ENCODE results near the gene NUDT8. TPM values are rescaled to one million over a fixed set of nuclear protein-coding genes. Genes with fewer than 3 reads are reported as not detected.
"Not testable (repeated sequence)": the region's sequence is repeated elsewhere in the genome, so short reads cannot be mapped to it uniquely, and the experiment has no call there.

Gene NUDT8
- total RNA-seq, 1 donor from 2014 or later = 6.0 TPM

DNA sequence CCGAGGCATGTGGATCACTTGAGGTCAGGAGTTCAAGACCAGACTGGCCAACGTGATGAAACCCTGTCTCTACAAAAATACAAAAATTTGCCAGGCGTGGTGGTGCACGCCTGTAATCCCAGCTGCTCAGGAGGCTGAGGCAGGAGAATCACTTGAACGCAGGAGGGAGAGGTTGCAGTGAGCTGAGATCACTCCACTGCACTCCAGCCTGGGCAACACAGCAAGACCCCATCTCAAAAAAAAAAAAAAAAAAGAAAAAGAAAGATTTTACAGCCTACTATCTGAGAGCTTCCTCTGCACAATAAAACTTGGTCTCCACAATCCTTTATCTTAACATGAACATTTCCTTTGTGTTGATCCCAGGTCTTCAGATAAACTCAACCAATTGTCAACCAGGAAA lies 31.0 kb upstream of the NUDT8 start:
- DNase-seq = not testable (repeated sequence)

DNA sequence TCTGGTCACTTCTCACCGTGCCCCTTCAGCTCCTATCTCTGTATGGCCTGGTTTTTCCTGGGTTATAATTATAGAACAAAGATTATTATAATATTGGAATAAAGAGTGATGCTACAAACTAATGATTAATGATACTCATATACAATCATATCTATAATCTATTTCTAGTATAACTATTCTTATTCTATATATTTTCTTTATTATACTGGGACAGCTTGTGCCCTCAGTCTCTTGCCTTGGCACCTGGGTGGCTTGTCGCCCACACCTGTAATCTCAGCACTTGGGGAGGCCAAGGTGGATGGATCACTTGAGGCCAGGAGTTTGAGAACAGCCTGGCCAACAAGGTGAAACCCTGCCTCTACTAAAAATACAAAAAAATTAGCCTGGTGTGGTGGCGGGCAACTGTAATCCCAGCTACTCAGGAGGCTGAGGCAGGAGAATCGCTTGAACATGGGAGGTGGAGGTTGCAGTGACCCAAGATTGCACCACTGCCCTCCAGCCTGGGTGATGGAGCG lies 30.0 kb upstream of the NUDT8 start:
- DNase-seq = not testable (repeated sequence)

DNA sequence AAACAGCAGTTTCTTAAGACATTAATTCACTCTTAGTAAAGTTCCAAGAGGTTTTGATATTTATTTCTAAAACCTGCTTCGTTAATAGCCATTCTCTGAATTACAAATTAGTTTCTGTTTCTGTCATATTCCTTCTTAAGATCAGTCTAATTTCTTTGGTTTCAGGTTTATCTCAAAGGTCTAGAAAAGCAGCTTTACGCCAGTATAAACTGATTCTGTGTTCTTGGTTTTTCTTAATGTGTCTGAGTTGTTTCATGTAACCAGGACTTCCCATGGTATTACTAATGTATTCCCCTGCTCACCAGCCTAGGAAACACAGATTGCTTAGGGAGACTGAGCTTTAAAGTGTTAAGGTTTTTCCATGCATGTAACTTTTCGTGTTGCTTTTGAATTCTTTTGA lies 27.6 kb upstream of the NUDT8 start:
- DNase-seq = no peak

DNA sequence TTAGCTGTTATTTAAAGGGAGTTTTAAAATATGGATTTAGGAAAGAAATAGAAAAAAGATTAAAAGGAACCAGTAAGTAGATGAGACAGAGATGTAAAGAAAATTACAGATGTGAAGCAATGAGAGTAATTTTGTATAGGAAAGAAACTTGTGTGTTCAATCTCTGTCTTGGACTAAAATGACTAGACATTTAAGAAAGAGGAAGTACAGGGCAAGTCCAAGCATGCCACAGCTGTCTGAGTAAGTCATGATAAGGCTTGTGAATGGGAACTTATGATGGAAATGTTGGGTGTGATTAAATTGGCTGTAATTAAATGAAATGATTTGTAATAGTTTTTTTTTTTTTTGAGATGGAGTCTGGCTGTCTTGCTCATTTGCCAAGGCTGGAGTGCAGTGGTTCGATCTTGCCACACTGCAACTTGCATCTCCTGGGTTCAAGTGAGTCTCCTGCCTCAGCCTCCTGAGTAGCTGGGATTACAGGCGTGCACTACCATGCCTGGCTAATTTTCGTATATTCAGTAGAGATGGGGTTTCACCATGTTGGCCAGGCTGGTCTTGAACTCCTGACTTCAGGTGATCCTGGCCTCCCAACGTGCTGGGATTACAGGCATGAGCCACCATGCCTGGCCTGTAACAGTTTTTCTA lies 26.7 kb upstream of the NUDT8 start:
- DNase-seq = no peak

DNA sequence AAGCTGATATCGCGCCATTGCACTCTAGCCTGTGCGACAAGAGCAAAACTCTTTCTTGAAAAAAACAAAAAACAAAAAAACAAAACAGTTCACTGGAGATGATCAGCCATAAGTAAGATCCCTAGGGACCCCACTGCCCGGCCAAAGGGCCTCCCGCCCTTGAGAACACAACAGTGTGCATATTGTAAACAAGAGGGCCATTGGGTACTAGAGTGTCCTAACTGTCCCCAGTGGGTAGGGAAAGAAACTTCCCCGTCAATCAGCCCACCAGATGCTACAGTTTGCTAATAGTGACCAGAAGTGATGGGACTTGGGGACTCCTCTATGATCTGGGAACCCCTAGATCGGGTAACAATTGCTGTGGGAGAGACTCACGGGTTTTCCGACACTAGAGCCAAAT lies 24.5 kb upstream of the NUDT8 start:
- DNase-seq = no peak

DNA sequence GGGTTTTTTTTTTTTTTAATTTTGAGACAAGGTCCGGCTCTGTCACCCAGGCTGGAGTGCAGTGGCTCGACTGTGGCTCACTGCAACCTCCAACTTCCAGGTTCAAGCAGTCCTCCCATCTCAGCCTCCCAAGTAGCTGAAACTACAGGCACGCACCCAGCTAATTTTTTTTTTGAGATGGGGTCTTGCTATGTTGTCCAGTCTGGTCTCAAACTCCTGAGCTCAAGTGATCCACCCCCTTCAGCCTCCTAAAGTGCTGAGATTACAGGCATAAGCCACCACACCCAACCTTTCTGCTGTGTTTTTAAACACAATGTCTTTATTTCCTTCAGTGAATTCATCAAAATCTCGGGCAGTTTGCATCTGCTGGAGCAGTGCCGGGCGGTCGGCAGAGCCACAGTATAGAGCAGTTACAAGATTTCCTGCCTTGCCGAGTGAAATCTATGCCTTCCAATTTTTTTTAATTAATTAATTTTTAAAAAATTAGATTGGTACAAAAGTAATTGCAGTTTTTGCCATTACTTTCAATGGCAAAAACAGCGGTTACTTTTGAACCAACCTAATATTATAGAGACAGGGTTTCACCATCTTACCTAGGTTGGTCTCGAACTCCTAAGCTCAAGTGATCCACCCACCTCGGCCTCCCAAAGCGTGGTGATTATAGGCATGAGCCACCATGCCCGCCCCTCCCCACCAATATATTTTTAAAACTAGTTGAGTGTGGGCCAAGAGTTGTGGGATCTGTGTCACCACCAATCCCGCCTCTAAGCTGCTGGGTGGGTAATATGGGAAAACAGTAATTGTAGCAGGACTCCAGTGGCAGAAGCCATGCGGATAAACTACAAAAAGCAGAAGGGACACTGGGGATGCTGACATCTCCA lies 23.5 kb upstream of the NUDT8 start:
- DNase-seq = no peak

DNA sequence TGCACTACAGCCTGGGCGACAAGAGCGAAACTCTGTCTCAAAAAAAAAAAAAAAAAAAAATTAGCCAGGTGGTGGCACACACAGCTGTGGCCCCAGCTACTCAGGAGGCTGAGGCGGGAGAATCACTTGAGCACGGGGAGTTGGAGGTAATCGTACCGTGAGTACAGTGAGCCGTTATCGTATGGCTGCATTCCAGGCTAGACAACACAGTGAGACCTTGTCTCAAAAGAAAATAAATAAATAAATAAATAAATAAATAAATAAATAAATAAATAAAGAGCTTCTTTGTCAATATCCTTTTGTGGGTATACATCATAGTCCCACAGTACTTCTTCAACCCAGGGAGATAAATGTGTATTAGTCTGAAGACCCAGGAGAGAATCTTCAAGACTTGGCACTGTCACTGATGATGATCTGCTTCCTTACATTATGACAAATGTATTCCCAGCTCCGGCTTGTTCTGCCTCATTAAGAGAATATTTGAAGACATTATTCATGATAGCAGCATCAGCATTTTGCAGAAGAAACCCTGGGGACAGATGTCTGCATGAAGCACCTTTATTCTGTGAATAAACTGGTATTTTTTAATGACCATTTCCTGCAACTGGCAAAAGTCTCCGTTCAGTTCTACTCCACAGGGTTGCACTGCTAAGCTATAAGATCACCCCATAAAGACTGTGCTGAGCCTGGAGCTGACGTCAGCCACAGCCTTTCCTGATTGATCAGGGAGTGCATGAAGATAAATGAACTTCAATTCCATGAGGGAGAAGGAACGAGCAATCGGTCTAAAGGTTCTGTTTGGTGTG lies 22.4 kb upstream of the NUDT8 start:
- DNase-seq = no peak

DNA sequence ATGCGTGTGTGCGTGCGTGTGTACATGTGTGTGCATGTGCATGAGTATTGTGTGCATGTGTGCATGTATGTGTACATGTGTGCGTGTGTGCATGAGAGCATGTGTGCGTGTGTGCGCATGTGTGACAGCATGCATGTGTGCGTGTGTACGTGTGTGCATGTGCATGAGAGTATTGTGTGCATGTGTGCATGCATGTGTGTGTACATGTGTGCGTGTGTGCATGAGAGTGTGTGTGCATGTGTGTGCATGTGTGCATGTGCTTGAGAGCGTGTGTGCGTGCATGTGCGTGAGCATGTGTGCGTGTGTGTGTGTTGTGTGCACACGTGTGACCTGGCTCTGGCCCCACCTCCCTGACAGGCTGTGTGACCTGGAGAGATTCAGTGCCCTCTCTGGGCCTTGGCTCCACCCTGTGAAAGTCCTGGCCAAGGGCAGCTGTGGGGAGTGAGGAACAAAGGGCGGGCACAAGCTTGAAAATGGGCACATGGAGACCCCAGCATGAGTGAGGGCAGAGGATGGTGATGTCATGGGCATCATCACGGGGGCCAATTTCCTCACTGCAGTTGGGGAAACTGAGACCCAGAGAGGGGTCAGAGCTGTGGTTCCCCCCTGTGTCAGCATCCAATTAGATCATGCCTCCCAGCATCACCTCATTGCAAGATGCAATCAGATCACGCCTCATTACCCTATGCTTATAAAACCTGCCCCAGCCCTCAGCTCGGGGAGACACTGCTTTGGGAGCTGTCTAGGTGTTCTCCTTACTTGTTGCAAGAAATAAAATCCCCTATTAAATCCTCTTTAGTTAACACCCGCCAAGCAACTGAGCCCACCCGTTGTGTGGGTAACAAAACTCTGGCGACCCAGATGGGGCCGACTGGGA lies 20.1 kb upstream of the NUDT8 start:
- no peak for DNase-seq

DNA sequence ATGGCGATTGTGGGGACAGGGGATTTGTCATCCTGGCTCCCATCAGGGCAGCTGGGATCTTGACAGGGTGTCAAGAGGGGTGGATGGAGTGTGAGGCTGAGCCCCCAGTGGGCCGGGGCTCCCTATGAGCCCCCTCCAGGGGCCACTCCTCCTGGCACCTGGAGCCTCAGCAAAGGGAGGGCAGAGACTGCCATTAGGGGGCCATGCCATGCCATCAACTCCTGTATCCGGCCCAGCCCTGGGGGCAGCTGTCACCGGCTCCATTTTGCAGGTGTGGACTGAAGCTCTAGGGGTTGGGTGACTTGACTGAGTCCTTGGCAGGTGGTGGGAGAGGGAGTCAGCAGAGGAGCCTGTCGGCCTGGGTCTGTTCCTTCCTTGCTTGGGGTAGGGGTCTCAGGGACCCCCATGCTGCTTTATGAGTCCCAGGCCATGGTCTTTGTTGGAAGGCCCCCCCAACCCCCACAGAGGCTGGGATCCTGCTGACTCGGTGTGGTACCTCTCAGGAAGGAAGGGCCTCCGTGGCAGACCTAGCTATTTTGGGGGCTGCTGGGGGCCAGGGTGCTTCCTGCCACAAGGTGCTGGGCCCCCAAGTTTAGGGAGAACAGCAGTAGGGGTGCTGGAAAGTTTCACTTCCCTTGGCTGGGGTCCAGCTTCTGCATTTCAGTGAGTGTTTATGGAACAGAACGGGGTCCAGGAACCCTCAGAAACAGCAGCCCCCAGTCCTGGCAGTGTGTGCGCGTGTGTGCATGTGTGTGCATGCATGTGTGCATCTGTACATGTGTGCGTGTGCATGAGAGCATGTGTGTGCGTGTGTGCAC lies 19.3 kb upstream of the NUDT8 start:
- no peak for DNase-seq

DNA sequence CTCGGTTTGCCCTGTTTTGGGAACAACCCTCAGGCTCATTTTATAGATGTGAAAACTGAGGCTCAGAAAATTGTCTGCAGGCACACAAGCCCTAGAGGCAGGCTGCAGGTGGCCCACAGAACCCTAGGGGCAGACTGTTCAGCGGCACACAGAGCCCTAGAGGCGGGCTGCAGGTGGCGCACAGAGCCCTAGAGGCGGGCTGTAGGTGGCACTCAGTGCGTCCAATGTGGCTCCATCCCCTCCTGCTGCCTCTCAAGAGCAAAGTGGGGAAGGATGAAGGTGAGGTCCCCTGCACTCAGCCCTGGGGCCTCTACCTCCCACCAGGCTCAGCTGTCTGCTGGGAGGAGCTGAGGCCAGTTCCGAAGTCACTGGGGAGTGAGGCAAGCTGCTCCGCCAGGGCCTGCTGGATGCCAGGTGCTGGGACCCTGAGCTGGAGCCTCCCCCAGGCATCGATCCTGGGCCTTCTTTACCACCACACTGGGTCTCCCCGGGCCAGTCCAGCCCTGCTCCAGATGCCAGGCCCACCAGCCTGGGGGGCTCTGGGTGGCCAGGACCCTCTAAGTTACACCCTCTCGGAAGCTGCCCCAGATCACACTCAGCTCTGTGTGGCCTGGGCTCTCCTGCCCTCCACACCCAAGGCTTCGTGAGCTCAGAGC lies 18.5 kb upstream of the NUDT8 start:
- no peak for DNase-seq

DNA sequence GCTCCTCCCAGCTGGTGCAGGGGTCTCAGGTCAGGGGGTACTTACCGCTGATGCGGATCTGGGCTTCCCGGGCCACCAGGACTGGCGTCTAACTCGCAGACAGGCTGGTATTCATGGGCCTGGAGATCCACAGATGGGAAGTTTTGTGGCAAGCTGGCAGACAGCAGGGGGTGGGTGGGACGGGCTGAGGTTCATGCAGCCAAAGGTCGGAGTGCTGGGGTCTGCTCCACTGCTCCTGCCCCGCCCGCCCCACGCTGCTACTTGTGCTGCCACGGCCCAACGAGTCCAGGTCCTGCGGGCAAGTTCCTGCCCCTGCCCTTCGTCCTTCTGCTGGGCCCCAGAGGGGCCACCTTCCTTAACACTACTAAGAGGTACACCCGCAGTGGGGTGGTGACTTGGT lies 17.7 kb upstream of the NUDT8 start:
- no peak for DNase-seq

DNA sequence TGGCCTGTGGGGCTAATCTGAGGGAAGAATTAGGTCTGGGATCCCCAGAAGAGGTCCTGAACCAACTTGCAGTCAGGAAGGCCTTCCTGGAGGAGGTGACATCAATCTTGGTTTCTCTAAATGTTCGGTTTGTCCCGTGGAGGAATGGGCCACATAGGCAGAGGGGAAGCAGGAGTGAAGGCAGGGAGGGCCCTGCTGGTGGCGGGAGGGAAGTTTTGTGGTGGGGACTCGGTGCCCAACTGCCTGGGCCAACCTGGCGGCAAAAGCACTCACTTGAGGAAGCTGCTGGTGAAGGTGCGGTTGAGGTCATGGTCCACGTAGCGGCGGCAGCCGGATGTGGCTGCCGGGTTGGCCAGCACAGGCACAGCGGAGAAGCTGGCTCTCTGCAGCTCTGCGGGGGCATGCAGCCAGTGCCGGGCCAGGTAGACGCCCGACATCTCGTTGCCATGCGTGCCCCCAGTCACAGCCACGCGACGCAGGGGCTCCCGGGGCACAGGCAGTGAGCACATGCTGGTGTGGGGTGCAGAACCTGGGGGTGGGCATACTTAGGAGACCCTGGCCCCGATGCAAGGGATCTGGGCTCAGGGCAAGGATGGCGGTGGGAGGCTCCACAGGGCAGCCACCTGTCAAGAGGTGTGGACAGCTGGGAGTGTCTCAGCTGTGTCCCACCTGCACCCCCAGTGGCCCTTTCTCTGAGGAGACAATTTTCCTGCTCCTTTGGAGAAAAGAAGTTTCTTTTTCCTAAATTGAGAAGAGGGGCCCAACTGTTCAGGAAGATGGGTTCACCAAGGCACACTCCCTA lies 17.0 kb upstream of the NUDT8 start:
- no peak for DNase-seq

DNA sequence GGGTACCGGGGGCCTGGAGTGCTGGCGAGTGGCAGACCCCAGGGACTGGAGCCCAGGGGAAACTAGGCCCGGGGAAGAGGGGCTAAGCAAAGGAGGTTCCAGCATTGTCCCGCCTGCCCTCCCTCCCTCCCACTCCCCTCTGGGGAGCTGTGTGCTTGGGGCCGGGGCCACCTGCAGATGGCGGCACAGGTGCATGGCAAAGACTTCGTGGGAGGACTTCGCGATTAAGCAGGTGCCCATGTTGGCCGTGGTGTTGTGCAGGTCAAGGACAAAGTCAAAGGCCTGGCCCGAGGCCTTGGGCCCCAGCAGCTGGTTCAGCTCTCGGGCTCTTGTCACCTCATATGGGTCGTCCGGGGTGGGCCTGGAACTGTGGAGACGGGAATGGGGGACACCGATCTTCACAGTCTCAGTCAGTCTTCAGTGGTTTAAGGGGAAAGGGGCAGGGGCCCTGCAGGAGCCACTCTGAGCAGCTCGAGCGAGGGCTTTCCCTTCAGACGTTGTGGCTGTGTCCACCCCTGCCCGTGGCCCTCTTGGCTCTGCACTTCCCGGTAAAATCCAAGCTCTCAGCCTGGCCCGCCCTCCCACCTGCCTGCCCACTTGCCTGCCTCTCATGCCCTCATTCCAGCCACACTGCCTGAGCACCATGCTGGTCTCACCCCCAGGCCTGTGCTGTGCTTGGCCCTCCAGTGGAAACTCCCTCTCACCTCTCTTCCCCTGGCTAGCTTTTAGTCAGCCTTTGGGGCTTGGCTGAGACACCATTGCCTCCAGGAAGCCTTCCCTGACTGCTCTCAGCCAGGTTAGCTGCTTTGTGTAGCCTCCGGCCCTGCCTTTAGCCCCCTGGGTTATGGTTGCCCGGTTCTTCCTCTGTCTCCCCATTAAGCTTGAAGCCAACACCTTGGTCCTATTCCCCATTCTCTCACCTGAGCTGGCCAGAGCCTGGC lies 16.1 kb upstream of the NUDT8 start:
- no peak for DNase-seq

DNA sequence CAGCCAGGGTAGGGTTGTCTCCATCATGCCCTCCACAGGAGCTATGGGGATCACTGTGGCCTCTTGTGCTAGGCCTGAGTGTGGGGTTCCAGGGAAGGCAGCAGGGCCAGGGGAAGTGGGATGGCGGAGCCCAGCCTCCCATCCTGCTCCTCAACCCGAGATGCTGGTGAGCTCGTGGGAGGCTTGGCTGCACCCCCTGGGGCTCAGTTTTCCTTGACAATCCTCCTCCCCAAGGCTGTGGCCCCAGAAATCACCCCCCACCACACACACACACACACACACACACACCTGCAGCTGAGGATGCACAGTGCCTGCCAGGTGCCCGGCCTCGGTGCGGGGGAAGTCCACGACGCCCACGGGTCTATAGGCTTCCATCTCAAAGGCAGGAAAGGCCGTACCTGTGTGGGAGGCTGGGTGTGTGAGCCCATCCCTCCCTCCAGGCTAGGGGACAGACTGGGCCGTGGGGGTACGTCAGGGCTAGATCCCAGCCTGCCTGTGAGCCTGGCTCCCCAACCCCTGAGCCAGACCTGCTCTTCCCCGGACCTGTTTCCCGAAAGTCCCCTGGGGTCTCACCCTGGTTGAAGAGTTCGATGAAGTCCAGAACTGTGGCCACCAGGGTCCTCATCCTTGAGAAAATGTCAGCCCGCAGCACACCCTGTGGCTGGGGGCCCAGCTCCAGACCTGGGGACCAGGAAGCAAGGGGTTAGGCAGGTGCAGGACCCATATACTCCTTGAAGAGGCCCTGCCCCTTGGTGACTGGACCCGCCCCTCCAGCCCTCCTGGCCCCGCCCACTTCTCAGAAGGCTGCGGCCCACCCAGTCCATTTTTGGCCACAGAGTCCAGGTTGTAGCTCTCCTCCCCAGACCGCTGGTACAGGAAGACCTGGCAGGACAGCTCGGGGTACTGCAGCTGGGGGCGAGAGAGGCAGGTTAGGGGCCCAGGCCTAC lies 15.0 kb upstream of the NUDT8 start:
- no peak for DNase-seq

DNA sequence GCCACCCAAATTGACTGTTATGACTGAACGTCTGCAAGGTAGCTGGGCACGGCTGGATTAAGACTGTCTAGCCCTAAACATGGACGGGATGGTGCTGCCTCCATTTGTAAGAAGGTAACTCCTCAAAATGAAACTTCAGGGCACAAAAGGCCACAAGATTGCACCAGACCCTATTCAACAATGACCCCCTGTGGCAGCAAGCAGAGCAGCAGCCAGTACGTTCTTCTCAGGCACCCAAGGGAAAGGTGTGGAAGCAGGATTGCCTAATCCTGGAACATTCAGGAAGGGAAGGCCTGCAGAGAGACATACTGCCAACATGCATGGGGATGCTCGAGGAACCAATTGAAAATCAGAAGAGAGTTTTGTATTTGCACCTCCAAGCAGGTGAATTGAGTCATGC lies 14.3 kb upstream of the NUDT8 start:
- no peak for DNase-seq

DNA sequence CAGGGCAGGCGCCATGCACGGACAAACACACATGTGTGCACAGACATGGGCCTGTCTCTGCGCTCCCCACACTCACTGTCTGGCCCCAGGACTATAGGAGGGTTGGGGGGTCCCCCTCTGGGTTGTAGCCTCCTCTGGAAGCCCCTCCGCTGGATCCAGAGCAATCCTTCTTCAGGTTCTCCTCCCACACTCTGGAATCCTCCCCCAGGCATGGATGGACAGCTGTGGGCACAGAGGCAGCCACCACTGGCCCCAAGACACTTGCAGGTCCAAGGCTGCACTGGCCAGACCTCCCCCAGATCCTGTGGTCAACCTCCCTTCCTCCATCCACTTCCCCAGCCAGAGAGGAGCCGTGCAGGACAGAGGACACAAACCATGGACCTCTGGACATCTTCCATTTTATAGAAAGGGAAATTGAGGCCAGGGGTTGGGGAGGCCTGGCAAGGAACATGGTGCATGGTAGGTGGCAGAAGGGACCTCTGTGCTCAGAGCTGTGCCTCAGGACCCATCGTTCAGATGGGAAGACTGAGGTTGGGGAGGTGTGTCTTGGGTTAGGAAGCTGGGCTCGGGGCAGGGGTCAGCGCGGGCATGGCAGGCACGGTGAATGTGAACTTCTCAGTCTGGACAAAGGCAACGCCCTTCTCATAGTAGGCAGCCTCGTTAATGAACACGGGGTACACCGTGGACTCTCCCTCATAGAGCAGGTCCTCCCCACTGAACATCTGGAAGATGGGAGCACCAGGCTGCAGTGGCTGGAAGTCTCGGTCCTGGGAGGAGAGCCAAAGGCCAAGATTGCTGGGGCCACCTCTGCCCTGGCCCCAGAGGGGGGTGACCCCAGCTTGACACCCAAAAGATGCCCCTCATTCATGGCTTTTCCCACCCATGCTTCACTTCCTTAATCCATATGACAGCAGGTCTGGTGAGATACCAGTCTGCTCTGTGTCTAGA lies 12.7 kb upstream of the NUDT8 start:
- no peak for DNase-seq
